Epithelial cell of esophagus (primary cell): ENCODE results near the gene LRP1.

Experiments used
- DNase-seq: peaks from one replicate; pipeline ENCODE4 v3.0.0; 2010; ENCODE audit warnings: low read depth
- H3K4me3 ChIP-seq: 2 replicates; pipeline ENCODE4 v1.5.1; 2011; ENCODE audit warnings: mild to moderate bottlenecking, low read length, control low read depth
- TF ChIP-seq, protein P1 (sequence below): IDR thresholded peaks from 2 replicates; pipeline ENCODE4 v1.5.1; 2011; ENCODE audit warnings: low read depth, mild to moderate bottlenecking, low read length, control low read depth, inconsistent platforms; ENCODE audit not compliant: insufficient read depth; ENCODE audit errors: missing control alignments

LRP1 gene

DNA sequence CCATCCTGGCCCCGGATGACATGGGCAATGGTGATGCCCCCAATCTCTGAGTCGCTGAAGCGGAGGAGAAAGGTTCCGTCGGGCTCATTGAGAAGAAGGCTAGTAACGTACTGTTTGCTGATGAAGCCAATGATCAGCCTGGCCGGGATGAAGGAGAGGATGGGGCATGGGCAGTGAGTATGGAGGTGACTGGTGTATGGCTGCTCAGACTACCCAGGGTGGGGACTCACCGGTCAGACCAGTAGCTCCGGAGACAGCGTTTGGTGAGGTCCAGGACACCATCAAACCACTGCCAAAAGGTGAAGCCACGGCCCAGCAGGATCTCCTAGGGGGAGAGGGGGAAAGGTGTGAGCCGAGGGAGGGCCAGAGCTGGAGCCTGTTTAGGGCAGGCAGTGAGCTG is 28.5 kb upstream of the LRP1 start:
- TF ChIP-seq, protein P1, sequence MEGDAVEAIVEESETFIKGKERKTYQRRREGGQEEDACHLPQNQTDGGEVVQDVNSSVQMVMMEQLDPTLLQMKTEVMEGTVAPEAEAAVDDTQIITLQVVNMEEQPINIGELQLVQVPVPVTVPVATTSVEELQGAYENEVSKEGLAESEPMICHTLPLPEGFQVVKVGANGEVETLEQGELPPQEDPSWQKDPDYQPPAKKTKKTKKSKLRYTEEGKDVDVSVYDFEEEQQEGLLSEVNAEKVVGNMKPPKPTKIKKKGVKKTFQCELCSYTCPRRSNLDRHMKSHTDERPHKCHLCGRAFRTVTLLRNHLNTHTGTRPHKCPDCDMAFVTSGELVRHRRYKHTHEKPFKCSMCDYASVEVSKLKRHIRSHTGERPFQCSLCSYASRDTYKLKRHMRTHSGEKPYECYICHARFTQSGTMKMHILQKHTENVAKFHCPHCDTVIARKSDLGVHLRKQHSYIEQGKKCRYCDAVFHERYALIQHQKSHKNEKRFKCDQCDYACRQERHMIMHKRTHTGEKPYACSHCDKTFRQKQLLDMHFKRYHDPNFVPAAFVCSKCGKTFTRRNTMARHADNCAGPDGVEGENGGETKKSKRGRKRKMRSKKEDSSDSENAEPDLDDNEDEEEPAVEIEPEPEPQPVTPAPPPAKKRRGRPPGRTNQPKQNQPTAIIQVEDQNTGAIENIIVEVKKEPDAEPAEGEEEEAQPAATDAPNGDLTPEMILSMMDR, result no peak
- DNase-seq, result no peak
- no peak overlapping the region for H3K4me3 ChIP-seq

DNA sequence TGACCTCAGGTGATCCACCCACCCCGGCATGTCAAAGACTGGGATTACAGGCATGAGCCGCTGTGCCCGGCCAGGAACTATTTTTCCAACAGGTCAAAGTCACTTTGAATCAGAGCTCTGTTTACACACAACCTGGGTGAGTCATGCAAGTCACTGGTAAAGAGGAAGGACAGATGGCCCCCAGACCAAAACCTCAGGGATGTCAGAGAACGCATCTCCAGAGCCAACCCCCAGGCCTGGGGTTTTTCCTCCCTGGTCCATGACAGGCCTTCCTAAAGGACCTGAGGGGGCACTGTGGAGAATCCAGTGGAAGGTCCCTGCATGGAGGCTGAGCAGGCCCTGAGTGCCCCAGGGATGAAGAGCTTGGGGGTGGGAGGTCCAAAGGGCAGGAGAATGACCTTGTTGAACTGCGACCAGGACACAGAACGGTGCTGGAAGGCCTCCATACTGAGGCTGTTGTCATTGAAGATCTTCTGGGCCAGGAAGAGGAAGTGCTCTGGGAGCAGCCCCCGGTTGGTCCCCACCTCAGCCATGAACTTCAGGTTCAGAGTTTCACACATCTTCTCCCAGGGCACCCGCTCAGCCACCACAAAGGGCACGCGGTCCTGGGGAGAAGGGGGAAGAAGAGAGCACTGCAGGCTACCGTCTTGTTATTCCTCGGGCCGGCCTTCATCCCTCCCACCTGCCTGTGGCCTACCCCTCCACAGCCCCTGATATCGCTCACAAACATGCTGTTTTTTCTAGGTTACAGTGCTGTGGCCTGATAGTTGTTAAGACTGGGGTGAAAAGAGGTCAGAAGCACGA is 26.2 kb upstream of the LRP1 start:
- H3K4me3 ChIP-seq, result no peak overlapping the region
- TF ChIP-seq, protein P1, result no peak
- peak; percentile 37 for DNase-seq

DNA sequence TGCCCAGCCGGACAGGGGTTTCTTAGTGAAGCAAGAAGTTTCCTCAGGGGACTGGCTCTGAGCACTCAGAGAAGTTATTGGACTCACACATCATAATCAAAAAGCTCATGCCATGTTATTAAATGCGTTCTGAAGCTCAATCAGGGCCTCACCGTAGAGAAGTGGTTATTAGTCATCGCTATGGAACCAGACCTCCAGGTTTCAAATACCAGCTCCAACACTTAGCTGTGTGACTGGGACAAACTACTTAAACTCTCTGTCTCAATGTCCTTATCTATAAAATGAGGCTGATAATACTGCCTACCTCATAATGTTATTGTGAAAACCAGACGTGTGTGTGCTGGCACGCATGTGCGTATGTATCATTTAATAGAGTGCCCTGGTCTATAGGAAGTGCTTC is 24.4 kb upstream of the LRP1 start:
- TF ChIP-seq, protein P1, result no peak
- no peak for DNase-seq
- no peak overlapping the region for H3K4me3 ChIP-seq

DNA sequence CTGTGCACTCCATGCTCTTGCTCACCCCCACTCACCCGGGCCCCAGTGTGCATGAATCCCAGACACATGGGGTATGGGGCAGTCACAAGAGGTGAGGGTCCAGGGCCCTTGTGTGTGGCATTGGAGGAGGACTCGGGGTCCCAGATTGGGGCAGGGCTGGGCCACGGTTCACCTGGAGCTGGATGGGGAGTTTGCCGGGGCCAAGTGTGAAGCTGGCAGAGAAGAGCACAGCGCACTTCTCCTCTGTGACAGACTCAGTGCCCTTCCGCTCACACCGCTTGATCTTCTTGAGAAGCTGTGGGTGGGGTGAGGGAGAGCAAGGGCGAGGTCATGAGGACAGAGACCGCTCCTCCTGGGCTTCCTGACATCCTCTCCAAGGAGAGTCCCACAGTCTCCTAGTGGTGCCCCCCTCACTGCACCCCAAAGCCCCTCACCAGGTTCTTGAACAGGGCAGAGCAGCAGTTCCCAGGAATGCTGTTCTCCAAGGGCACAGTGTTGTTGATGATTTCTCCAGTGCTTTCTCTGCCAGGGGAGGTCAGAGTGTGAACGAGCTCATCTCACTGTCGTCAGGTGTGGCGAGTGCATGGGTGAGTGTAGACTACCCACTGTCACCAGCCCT is 23.9 kb upstream of the LRP1 start:
- no peak for DNase-seq
- no peak overlapping the region for H3K4me3 ChIP-seq
- TF ChIP-seq, protein P1, result no peak

DNA sequence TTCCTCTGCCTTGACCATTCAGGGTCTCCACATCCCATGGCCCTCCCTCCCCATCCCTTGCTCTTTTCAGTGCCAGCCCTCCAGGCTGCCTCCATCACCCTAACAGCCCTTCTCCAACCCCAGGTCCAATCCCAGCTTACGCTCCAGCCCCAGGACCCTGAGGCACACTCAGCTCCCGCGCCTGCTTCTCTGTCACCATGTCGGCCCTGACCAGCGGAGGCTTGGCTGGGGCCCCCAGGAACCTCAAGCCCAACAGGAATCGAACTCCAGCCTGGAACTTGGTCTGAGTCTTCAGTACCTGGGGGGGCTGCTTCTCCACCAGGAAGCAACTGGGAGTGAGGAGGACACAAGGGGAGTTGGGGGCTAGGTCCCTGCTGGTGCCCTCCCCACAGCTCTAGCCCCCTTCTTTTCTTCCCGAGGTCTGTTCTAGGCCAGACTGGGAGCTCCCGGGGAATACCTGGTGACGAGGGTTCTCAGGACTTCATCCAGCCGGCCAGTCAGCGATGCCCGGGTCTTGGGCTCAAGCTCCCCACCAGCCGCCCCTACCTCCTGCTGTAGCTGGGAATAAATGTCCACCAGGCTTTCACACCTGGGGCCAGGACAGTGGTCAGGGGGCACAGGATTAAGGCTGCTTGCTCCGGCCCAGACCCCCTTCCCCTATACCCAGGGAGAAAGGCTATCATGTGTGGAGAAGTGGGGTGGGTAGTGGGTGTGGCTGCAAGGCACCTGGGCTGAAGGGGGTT is 23.1 kb upstream of the LRP1 start:
- H3K4me3 ChIP-seq, result no peak overlapping the region
- TF ChIP-seq, protein P1, result no peak
- no peak for DNase-seq

DNA sequence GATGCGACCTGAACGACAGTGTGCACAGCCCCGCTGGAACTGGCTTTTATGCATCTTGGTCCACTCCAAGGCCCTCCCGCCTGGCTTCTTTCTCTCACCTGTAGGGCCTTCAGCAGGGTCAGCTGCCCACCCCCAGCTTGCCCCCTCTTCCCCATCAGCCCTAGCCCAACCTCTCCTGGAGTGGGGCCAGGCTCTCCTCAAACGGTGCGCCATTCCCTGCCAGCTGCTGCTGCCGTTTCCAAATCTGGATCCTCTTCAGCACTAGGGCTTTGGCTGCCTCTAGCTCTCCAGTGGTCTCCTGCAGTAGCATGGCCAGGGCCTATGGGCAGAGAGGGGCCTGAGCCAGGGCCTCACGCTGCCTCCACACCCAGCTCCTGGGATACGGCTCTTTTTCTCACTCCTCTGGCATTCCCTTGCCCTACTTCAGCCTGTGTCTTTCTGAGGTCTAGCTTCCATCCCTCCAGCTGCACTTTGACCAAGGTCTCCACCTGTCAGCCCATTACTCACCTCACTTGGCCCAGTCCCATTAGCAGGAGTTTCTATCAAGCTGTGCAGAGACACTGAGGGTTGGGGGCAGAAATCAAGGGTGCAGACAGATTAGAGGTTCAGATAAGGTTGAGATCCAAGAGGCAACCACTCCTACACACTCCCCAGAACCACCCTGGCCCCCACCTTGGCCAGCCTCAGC is 22.1 kb upstream of the LRP1 start:
- TF ChIP-seq, protein P1, result no peak
- no peak overlapping the region for H3K4me3 ChIP-seq
- no peak for DNase-seq
